HG02852 (cell line): ENCODE results near the gene ARHGEF38.
"Not testable (repeated sequence)": the region's sequence is repeated elsewhere in the genome, so short reads cannot be mapped to it uniquely, and the experiment has no call there.

ENCODE experiments used
- ATAC-seq: cut with Tn5 transposase; IDR thresholded peaks from one replicate; pipeline ENCODE4 v1.9.1; 2021; ENCODE audit warnings: mild to moderate bottlenecking, moderate library complexity; ENCODE audit not compliant: unreplicated experiment

ARHGEF38 gene

GRCh38 chr4:105645440-105645839, 93.0 kb downstream of the ARHGEF38 start:
- ATAC-seq, result no peak

- ATAC-seq, result no peak
Measured at GRCh38 chr4:105650190-105650589, 97.8 kb downstream of the ARHGEF38 start.

GRCh38 chr4:105651884-105652283, 99.5 kb downstream of the ARHGEF38 start:
- ATAC-seq, result no peak

- no peak for ATAC-seq
Measured at GRCh38 chr4:105652286-105652888, 100.0 kb downstream of the ARHGEF38 start.

- ATAC-seq, result no peak
Measured at GRCh38 chr4:105657117-105657765, 104.8 kb downstream of the ARHGEF38 start.

GRCh38 chr4:105659190-105659589, 106.8 kb downstream of the ARHGEF38 start:
- no peak for ATAC-seq

- ATAC-seq, result no peak
Measured at GRCh38 chr4:105661028-105661427, 108.6 kb downstream of the ARHGEF38 start.

- no peak for ATAC-seq
Measured at GRCh38 chr4:105662935-105663675, 110.7 kb downstream of the ARHGEF38 start.

- no peak for ATAC-seq
Measured at GRCh38 chr4:105666693-105667092, 114.3 kb downstream of the ARHGEF38 start.

GRCh38 chr4:105670684-105671083, 118.3 kb downstream of the ARHGEF38 start:
- ATAC-seq, result no peak

- no peak for ATAC-seq
Measured at GRCh38 chr4:105671301-105671700, 118.9 kb downstream of the ARHGEF38 start.

GRCh38 chr4:105674011-105674410, 121.6 kb downstream of the ARHGEF38 start:
- no peak for ATAC-seq

GRCh38 chr4:105677709-105678108, 125.3 kb downstream of the ARHGEF38 start:
- ATAC-seq, result no peak

GRCh38 chr4:105679186-105679585, 126.8 kb downstream of the ARHGEF38 start:
- no peak for ATAC-seq

GRCh38 chr4:105683038-105683437, 130.6 kb downstream of the ARHGEF38 start:
- ATAC-seq, result no peak

- no peak for ATAC-seq
Measured at GRCh38 chr4:105686571-105686970, 134.2 kb downstream of the ARHGEF38 start.

GRCh38 chr4:105694812-105695211, 142.4 kb downstream of the ARHGEF38 start:
- not testable (repeated sequence) for ATAC-seq

- not testable (repeated sequence) for ATAC-seq
Measured at GRCh38 chr4:105695832-105696231, 143.4 kb downstream of the ARHGEF38 start.

GRCh38 chr4:105698607-105699006, 146.2 kb downstream of the ARHGEF38 start:
- ATAC-seq, result no peak

GRCh38 chr4:105707782-105708180, 155.4 kb downstream of the ARHGEF38 start:
- no peak for ATAC-seq

GRCh38 chr4:105708181-105709080, 156.0 kb downstream of the ARHGEF38 start, which contains the start of the genes GSTCD and INTS12:
TSS of gene GSTCD (plus strand) at chr4:105708784. CDS start at chr4:105717614, 8,830 bp downstream.
TSS of gene INTS12 (minus strand) at chr4:105708689. CDS start at chr4:105700005, 8,684 bp downstream.
- ATAC-seq, result peak; percentile 76
